Measurements from ENCODE around the gene FANCB. TPM values are rescaled to one million over a fixed set of nuclear protein-coding genes. Genes with fewer than 3 reads are reported as not detected.

FANCB gene
- total RNA-seq, 1 experiment from 2014 or later: 11.3 TPM

- H3K9me3 ChIP-seq (ENCODE audit: control insufficient read depth in 1 of 2, insufficient read depth in 1 of 2, low read depth in 1 of 2, low read length in 2 of 2): no peaks in the 10 kb centered on the region
- no peak overlapping the region for H3K4me2 ChIP-seq (ENCODE audit: low read length)
- H3K4me3 ChIP-seq (replicated peaks in 1 of 2; ENCODE audit: low read depth in 1 of 2, low read length in 2 of 2): no peak overlapping the region
- no TSS peak for BruUV-seq (replicated peaks)
- no peaks in the 10 kb centered on the region for H3K27me3 ChIP-seq (ENCODE audit: insufficient read depth, low read length)
- H3K36me3 ChIP-seq (ENCODE audit: control insufficient read depth in 1 of 2, insufficient read depth in 2 of 2, low read length in 2 of 2): no peaks in the 10 kb centered on the region; a peak in 1 of 4 replicates
- intact Hi-C loops (cut with micrococcal nuclease): no loop called here
- CTCF ChIA-PET: no interaction called here
- DNase-seq (ENCODE audit: low read depth, low spot score) (no peak), ATAC-seq (no peak)
- H3K9ac ChIP-seq (ENCODE audit: low read length): no peak overlapping the region
- no peak overlapping the region for H3K27ac ChIP-seq (ENCODE audit: low read depth, low read length)
- H3K79me2 ChIP-seq (ENCODE audit: insufficient read depth, low read length): no peaks in the 10 kb centered on the region
- no peak for TF ChIP-seq SRF (IDR thresholded peaks at IDR 0.05; ENCODE audit: low read depth)
- TF ChIP-seq CEBPB (IDR thresholded peaks at IDR 0.05; ENCODE audit: low read depth): no peak
- TF ChIP-seq RAD21 (IDR thresholded peaks at IDR 0.05; ENCODE audit: low read depth): no peak
- TF ChIP-seq ZNF274 (IDR thresholded peaks at IDR 0.05; ENCODE audit: low read depth, low read length): no peak
- no peak for TF ChIP-seq SP1 (IDR thresholded peaks at IDR 0.05; ENCODE audit: low read depth)
- no peak for TF ChIP-seq POLR2AphosphoS5 (IDR thresholded peaks at IDR 0.05; ENCODE audit: low read depth, low read length)
- no peak for TF ChIP-seq MAX (IDR thresholded peaks at IDR 0.05)
- TF ChIP-seq JUND (IDR thresholded peaks at IDR 0.05): no peak
- no peak for TF ChIP-seq ELF1 (IDR thresholded peaks at IDR 0.05; ENCODE audit: borderline replicate concordance, low read depth)
- no peaks in the 10 kb centered on the region for H4K20me1 ChIP-seq (ENCODE audit: insufficient read depth)
- H2AFZ ChIP-seq (ENCODE audit: low read depth, low read length, poor library complexity, severe bottlenecking): no peak overlapping the region
- H3K9me2 ChIP-seq (ENCODE audit: insufficient read depth): no peaks in the 10 kb centered on the region
- no peaks in the 10 kb centered on the region for H3K4me1 ChIP-seq (ENCODE audit: control insufficient read depth in 1 of 2, insufficient read depth in 2 of 2, low read length in 2 of 2)
- POLR2A ChIA-PET: no interaction called here
- RAD21 ChIA-PET (ENCODE audit: low non-redundant PET in 1 of 2, low total read pairs in 2 of 2, uncharacterized antibody in 2 of 2, unreplicated experiment in 2 of 2): no interaction called here
Measured at GRCh38 chrX:14920196-14920595, 47.3 kb upstream of the FANCB start.

GRCh38 chrX:14919407-14919806, 46.5 kb upstream of the FANCB start:
- no TSS peak for BruUV-seq (replicated peaks)
- RAD21 ChIA-PET (ENCODE audit: low non-redundant PET in 1 of 2, low total read pairs in 2 of 2, uncharacterized antibody in 2 of 2, unreplicated experiment in 2 of 2): no interaction called here
- H3K4me2 ChIP-seq (ENCODE audit: low read length): no peak overlapping the region
- no peaks in the 10 kb centered on the region for H3K9me2 ChIP-seq (ENCODE audit: insufficient read depth)
- TF ChIP-seq SIN3A (IDR thresholded peaks at IDR 0.05; ENCODE audit: low read depth) (no peak), EGR1 (IDR thresholded peaks at IDR 0.05; ENCODE audit: low read depth) (no peak), ATF3 (IDR thresholded peaks at IDR 0.05) (no peak), RAD21 (IDR thresholded peaks at IDR 0.05; ENCODE audit: low read depth) (no peak), CTCF (IDR thresholded peaks at IDR 0.05 in 2 of 3, conservative IDR thresholded peaks at IDR 0.05 in 1 of 3; ENCODE audit: borderline replicate concordance in 1 of 3, insufficient read depth in 1 of 3, low read depth in 2 of 3, low read length in 2 of 3) (no peak), REST (IDR thresholded peaks at IDR 0.05; ENCODE audit: low read depth) (no peak), ZFX (IDR thresholded peaks at IDR 0.05) (no peak), EZH2phosphoT487 (IDR thresholded peaks at IDR 0.05; ENCODE audit: borderline replicate concordance) (no peak), SRF (IDR thresholded peaks at IDR 0.05; ENCODE audit: low read depth) (no peak), ZNF274 (IDR thresholded peaks at IDR 0.05; ENCODE audit: low read depth, low read length) (no peak), POLR2AphosphoS5 (IDR thresholded peaks at IDR 0.05; ENCODE audit: low read depth, low read length) (no peak), CEBPB (IDR thresholded peaks at IDR 0.05; ENCODE audit: low read depth) (no peak), JUND (IDR thresholded peaks at IDR 0.05) (no peak)
- CTCF ChIA-PET: no interaction called here
- intact Hi-C loops (cut with micrococcal nuclease): no loop called here
- no peak overlapping the region for H3K4me3 ChIP-seq (replicated peaks in 1 of 2; ENCODE audit: low read depth in 1 of 2, low read length in 2 of 2)
- no peaks in the 10 kb centered on the region for H3K27me3 ChIP-seq (ENCODE audit: insufficient read depth, low read length)
- ATAC-seq (no peak), DNase-seq (ENCODE audit: low read depth, low spot score) (no peak)
- no peak overlapping the region for H2AFZ ChIP-seq (ENCODE audit: low read depth, low read length, poor library complexity, severe bottlenecking)
- no peaks in the 10 kb centered on the region; a peak in 1 of 4 replicates for H3K36me3 ChIP-seq (ENCODE audit: control insufficient read depth in 1 of 2, insufficient read depth in 2 of 2, low read length in 2 of 2)
- POLR2A ChIA-PET: no interaction called here
- no peaks in the 10 kb centered on the region for H3K79me2 ChIP-seq (ENCODE audit: insufficient read depth, low read length)
- H4K20me1 ChIP-seq (ENCODE audit: insufficient read depth): no peaks in the 10 kb centered on the region
- no peaks in the 10 kb centered on the region for H3K9me3 ChIP-seq (ENCODE audit: control insufficient read depth in 1 of 2, insufficient read depth in 1 of 2, low read depth in 1 of 2, low read length in 2 of 2)
- H3K4me1 ChIP-seq (ENCODE audit: control insufficient read depth in 1 of 2, insufficient read depth in 2 of 2, low read length in 2 of 2): no peaks in the 10 kb centered on the region
- H3K27ac ChIP-seq (ENCODE audit: low read depth, low read length): no peak overlapping the region
- H3K9ac ChIP-seq (ENCODE audit: low read length): no peak overlapping the region
